Tibial nerve (tissue), 4 donors: ENCODE measurements around the gene TP53I3. TPM values are rescaled to one million over a fixed set of nuclear protein-coding genes. Genes with fewer than 3 reads are reported as not detected.
A peak's percentile ranks its signal among the peaks of the same experiment; 100 is the strongest.

Experiments used
- DNase-seq, 2 donors: peaks; one replicate each; pipeline ENCODE4 v3.0.0-alpha.2; 2019; ENCODE audit warnings: low spot score in 2 of 2
- H3K27ac ChIP-seq, 4 donors: fragments of 200-600 bp; sonication (generic) in 3 of 4; one replicate each; pipeline ENCODE4 v1.5.1; 2017 to 2019; ENCODE audit warnings: mild to moderate bottlenecking in 1 of 4
- H3K27me3 ChIP-seq, 2 donors: fragments of 200-600 bp; sonication (generic) in 1 of 2; one replicate each; pipeline versions ENCODE4 v1.5.1 to v1.6.0; 2017 to 2019
- H3K36me3 ChIP-seq, 3 donors: fragments of 200-600 bp; sonication (generic); one replicate each; pipeline ENCODE4 v1.5.1; 2018 to 2019
- H3K4me1 ChIP-seq, 4 donors: fragments of 200-600 bp; sonication (generic) in 3 of 4; one replicate each; pipeline ENCODE4 v1.5.1; 2017 to 2019
- H3K4me3 ChIP-seq, 4 donors: fragments of 200-600 bp; sonication (generic) in 3 of 4; one replicate each; pipeline ENCODE4 v1.5.1; 2017 to 2019; ENCODE audit warnings: mild to moderate bottlenecking in 1 of 4, moderate library complexity in 1 of 4
- H3K9me3 ChIP-seq, 4 donors: fragments of 200-600 bp; sonication (generic) in 3 of 4; one replicate each; pipeline ENCODE4 v1.5.1; 2017 to 2019
- EP300 ChIP-seq, 2 donors: sonication (generic); formaldehyde crosslinking; IDR thresholded peaks; one replicate each; pipeline ENCODE4 v1.6.1; 2017; ENCODE audit warnings: antibody characterized with exemption in 2 of 2, mild to moderate bottlenecking in 1 of 2
- POLR2A ChIP-seq, 2 donors: fragments of 450-650 bp; IDR thresholded peaks; one replicate each; pipeline ENCODE4 v1.6.1; 2017; ENCODE audit warnings: antibody characterized with exemption in 2 of 2, mild to moderate bottlenecking in 2 of 2, moderate library complexity in 2 of 2
- WGBS, 2 donors: methylation state at CpG; one replicate each; pipeline ENCODE4 v1.1.5; 2018; 5-methylcytosine and 5-hydroxymethylcytosine counted together
- total RNA-seq, 4 donors: library from RNA; depleted of rRNA; stranded (reverse); fragments of >200 nt; gene quantifications; one replicate each; pipeline ENCODE4 v1.1.0, GENCODE V29; 2016
- TF ChIP-seq, protein P1 (sequence below), 5 experiments: fragments of 200-600 bp in 3 of 5; fragments of 450-650 bp in 2 of 5; sonication (generic) in 3 of 5; IDR thresholded peaks; one replicate each; pipeline ENCODE4 v1.5.1; 2016 to 2019; ENCODE audit warnings: antibody characterized with exemption in 5 of 5, mild to moderate bottlenecking in 3 of 5, moderate library complexity in 2 of 5

The TP53I3 gene
- total RNA-seq, 4 donors from 2014 or later = 21.0 to 134 (median 114) TPM

DNA sequence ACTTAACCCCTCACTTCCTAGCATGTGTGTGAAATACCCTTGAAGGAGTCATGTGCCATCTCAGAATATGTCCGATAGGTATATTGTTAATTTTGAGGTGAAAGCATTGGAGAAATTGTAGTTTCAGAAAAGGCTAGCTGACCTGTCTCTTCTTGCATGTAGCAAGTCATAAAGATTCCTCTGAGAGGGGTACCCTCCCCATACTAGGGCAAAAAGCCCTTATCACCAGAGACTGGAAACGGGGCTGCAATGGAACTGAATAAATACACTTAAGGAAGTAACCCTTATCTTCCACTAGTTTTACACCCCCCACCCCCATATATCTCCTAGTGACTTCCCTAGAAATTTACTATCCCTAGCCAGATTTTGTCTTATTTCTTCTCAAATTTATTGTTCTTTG, 6.8 kb downstream of the TP53I3 start:
- Histone ChIP-seq H3K4me3 (peak overlapping the region in 3 of 4 donors; percentile 69 to 84 (median 78)), H3K4me1 (peaks cover 0 to 44% (median 12%) of the 10 kb centered on the region in 4 donors), H3K9me3 (no peaks in the 10 kb centered on the region), H3K27ac (peak overlapping the region; percentile 93 to 97 (median 95)), H3K36me3 (peaks cover 0 to 61% (median 0%) of the 10 kb centered on the region in 3 donors), H3K27me3 (no peaks in the 10 kb centered on the region)
- no peak for DNase-seq
- no peak for TF ChIP-seq EP300 (IDR thresholded peaks at IDR 0.05)
- TF ChIP-seq, protein P1, sequence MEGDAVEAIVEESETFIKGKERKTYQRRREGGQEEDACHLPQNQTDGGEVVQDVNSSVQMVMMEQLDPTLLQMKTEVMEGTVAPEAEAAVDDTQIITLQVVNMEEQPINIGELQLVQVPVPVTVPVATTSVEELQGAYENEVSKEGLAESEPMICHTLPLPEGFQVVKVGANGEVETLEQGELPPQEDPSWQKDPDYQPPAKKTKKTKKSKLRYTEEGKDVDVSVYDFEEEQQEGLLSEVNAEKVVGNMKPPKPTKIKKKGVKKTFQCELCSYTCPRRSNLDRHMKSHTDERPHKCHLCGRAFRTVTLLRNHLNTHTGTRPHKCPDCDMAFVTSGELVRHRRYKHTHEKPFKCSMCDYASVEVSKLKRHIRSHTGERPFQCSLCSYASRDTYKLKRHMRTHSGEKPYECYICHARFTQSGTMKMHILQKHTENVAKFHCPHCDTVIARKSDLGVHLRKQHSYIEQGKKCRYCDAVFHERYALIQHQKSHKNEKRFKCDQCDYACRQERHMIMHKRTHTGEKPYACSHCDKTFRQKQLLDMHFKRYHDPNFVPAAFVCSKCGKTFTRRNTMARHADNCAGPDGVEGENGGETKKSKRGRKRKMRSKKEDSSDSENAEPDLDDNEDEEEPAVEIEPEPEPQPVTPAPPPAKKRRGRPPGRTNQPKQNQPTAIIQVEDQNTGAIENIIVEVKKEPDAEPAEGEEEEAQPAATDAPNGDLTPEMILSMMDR (IDR thresholded peaks at IDR 0.05) = no peak
- TF ChIP-seq POLR2A (IDR thresholded peaks at IDR 0.05) = no peak
- WGBS, 2 donors = 50 to 62% methylated on average over 2 of the region's 2 CpGs

DNA sequence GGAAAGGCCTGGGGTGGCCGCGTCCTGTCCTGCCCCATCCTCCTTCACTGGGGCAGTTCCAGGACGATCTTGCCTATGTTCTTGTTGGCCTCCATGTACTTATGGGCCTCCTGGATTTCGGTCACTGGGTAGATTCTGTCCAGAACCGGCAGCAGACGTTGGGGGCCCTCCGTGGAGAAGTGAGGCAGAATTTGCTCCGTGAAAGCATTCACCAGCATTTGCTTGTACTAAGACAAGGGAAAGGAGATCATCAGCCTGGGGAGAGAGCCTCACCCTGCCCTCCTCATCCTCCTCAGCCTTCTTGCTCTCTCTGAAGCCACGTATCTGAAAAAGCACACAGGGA, 7.1 kb downstream of the TP53I3 start:
- TF ChIP-seq, protein P1 (IDR thresholded peaks at IDR 0.05) = no peak
- TF ChIP-seq POLR2A (IDR thresholded peaks at IDR 0.05) (no peak), EP300 (IDR thresholded peaks at IDR 0.05) (no peak)
- peak overlapping the region; percentile 69 to 84 (median 76) for H3K4me3 ChIP-seq
- H3K27ac ChIP-seq = peak overlapping the region; percentile 93 to 97 (median 95)
- H3K36me3 ChIP-seq = peaks cover 0 to 61% (median 0%) of the 10 kb centered on the region in 3 donors
- DNase-seq = no peak
- H3K27me3 ChIP-seq = no peaks in the 10 kb centered on the region
- H3K9me3 ChIP-seq = no peaks in the 10 kb centered on the region
- peaks cover 0 to 44% (median 11%) of the 10 kb centered on the region in 4 donors for H3K4me1 ChIP-seq
- WGBS, 2 donors = 9% methylated on average over 9 of the region's 9 CpGs

DNA sequence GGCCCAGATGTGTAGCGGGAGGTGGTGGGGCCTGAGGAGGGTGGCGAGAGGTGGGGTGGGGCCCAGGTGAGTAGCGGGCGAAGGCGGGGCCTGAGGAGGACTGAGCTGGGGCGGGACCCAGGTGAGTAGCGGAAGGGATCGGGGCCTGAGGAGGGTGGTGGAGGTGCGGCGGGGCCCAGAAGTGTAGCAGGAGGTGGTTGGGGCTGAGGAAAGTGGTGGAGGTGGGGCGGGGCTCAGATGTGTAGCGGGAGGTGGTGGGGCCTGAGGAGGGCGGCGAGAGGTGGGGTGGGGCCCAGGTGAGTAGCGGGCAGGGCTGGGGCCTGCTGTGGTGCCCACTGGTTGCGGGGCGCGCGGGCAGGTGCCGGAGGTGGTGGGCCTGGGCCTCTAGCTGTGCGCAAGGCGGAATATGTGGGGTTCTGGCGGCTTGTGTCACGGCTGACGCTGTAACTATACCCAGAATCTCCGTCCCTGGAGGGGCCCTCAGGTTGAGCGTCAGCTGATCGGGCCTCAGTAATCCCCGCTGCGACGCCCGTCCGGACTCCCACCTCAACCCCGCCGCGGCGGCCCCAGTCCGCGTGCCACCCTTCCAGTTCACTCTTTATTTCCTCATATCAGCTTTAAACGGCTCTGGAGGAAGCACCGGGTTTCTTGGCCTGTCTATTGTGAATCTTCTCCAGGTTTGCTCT, 7.6 kb downstream of the TP53I3 start:
- Histone ChIP-seq H3K4me1 (peaks cover 0 to 45% (median 11%) of the 10 kb centered on the region in 4 donors), H3K36me3 (peaks cover 0 to 61% (median 0%) of the 10 kb centered on the region in 3 donors), H3K27me3 (no peaks in the 10 kb centered on the region), H3K27ac (peak overlapping the region; percentile 93 to 97 (median 95)), H3K4me3 (peak overlapping the region; percentile 69 to 84 (median 76)), H3K9me3 (no peaks in the 10 kb centered on the region)
- peak in 1 of 2 donors; percentile 12 for DNase-seq
- WGBS, 2 donors = 5 to 6% methylated on average over 27 to 41 of the region's 41 CpGs
- TF ChIP-seq, protein P1 (IDR thresholded peaks at IDR 0.05) = no peak
- no peak for TF ChIP-seq EP300 (IDR thresholded peaks at IDR 0.05)
- peak in 1 of 2 donors; percentile 15 for TF ChIP-seq POLR2A (IDR thresholded peaks at IDR 0.05)

DNA sequence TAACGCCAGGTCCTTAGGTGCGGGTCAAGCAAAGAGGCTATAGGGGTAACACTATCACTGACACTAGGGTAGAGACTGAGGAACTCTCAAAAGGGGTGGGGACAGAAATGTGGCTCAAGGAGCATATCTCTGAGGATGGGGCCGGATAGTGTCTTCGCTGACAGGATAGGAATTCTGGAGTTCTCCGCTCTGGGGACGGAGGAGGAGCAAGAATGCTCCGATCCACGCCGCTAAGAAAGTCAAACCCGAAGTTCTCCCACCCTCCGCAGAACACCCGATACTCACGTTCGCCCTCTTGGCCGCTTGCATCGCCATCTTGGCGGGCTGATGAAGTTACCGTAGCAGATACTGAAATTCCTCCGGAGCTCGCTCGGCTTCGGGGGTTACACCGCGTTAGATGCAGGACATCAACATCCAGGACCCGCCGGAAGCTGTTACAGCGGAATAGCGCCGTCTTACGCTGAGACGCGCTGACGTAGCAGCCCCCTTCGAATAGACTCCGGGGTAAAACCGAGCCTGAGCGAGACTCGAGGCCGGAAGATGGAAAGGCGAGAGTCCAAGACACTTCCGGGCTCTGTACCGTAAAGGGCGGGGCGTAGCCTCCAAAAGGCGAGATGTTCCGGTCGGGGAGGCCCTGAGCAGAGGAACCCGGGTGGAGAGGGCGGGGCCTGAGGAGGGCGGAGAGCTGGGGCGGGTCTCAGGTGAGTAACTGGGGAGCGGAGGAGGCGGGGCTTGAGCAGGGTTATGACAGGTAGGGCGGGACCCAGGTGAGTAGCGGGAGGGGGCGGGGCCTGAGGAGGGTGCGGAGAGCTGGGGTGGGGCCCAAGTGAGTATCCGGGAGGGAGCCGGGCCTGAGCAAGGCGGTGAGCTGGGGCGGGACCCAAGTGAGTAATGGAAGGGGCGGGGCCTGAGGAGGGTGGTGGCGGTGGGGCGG, 8.5 kb downstream of the TP53I3 start, which contains the start of gene SF3B6:
Gene SF3B6, minus strand, starts transcription at position 412 of the 934 bp plus-strand sequence. Its CDS starts 97 bp downstream, at position 315.
- peak within 1 kb of the TSS; percentile 69 to 84 (median 76) for H3K4me3 ChIP-seq
- TF ChIP-seq, protein P1 (IDR thresholded peaks at IDR 0.05) = peak in 2 of 5 experiments; percentile 39 to 43
- TF ChIP-seq EP300 (IDR thresholded peaks at IDR 0.05) (peak; percentile 94 to 97), POLR2A (IDR thresholded peaks at IDR 0.05) (peak; percentile 54 to 78)
- H3K27ac ChIP-seq = peak within 1 kb of the TSS; percentile 93 to 97 (median 95)
- DNase-seq = peak; percentile 93 to 96
- peaks cover 0 to 61% (median 0%) of the 10 kb centered on the region in 3 donors for H3K36me3 ChIP-seq
- H3K4me1 ChIP-seq = peaks cover 0 to 45% (median 11%) of the 10 kb centered on the region in 4 donors
- 0 to 1% methylated on average over 57 to 64 of the region's 64 CpGs for WGBS, 2 donors
- no peaks in the 10 kb centered on the region for H3K9me3 ChIP-seq
- H3K27me3 ChIP-seq = no peaks in the 10 kb centered on the region
